ENCODE measurements around the gene THPO. TPM values are rescaled to one million over a fixed set of nuclear protein-coding genes. Genes with fewer than 3 reads are reported as not detected.

The THPO gene
- total RNA-seq, 1 experiment from 2014 or later = 1.1 TPM

DNA sequence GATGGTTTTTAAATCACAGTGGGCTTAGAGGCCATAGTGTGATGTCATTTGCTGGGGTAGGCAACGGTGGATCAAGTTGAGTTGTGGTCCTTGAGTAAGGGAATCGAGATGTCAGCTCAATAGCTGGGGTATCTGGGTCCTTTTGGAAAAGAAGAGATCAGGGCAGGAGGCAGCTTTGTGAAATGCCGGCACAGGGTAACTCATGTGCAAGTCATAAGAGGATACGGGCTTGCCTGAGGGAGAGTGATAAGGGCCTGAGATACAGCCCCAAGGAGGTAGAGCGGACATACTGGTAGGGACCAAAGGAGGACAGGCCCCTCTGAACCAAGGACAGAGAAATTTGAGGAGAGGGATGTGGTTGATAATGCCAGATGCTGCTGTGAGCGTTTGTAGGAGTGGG, 44.8 kb downstream of the THPO start:
- no peak for DNase-seq (ENCODE audit: low read depth, low spot score)
- in situ Hi-C loops (cut with HindIII; ENCODE audit: low pct_unique_long_range_greater_than_20kb, low sequenced_read_pairs) = no loop called here

DNA sequence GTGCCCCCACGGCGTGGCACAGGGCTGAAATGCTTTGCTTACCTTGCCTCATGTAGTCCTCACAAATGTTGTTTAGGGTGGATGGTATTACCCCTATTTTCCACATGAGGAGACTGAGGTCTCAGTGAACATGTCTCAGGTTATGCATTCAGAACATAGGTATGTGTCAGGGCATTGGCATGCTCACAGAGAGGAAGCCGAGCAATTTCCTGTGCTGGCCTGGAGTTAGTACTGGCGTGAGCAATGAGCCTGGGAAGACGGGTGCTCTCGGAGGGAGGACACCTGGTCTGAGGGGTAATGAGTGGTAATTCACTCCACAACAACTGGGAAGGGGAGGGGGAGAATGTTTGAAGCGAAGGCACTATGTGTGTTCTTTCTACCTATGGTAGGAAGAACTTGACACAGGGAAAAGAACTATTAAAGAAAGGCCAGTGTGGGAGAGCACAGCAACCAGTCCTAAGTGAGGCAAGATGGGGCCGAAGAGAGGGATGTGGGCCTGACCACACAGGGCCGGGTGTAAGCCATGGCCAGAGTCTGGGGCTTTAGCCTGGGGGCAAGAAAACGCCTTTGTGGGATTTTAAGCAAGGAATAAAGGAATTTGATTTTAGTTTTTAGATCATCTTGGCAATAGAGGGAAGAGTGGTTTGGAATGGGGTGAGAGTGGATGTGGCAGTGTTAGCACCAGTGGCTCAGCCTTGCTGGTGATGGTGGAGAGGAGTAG, 45.5 kb downstream of the THPO start:
- in situ Hi-C loops (cut with HindIII; ENCODE audit: low pct_unique_long_range_greater_than_20kb, low sequenced_read_pairs) = no loop called here

DNA sequence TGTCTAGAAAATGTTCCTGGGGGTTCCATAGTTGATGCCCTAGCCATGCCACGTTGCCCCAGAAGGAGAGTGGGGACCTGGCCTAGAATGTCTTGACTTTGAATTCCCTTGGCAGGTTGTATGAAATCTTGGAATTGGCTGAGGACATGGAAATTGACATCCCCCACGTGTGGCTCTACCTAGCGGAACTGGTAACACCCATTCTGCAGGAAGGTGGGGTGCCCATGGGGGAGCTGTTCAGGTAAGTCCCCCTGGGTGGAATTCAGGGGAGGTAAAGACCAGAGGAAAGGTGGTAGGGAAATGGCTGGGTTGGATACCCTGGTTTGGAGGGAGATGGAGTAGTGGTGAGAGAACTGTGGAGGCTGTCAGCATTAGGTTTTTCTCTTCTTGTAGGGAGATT, 49.5 kb downstream of the THPO start:
- no peak for DNase-seq (ENCODE audit: low read depth, low spot score)
- in situ Hi-C loops (cut with HindIII; ENCODE audit: low pct_unique_long_range_greater_than_20kb, low sequenced_read_pairs) = no loop called here

More for the DNA sequence above, 45.5 kb downstream of the THPO start:
- DNase-seq (ENCODE audit: low read depth, low spot score) = no peak

DNA sequence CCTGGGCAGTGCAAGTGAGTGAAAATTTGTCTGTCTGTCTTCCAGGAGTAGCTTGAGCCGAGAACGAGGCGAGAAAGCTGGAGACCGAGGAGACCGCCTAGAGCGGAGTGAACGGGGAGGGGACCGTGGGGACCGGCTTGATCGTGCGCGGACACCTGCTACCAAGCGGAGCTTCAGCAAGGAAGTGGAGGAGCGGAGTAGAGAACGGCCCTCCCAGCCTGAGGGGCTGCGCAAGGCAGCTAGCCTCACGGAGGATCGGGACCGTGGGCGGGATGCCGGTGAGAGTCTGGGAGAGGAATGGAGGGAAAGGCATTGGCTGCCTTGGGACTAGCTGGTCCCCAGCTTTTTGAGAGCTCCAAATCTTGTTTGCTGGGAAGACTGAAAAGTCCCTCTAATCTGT, 50.8 kb downstream of the THPO start:
- in situ Hi-C loops (cut with HindIII; ENCODE audit: low pct_unique_long_range_greater_than_20kb, low sequenced_read_pairs) = no loop called here
- DNase-seq (ENCODE audit: low read depth, low spot score) = no peak

DNA sequence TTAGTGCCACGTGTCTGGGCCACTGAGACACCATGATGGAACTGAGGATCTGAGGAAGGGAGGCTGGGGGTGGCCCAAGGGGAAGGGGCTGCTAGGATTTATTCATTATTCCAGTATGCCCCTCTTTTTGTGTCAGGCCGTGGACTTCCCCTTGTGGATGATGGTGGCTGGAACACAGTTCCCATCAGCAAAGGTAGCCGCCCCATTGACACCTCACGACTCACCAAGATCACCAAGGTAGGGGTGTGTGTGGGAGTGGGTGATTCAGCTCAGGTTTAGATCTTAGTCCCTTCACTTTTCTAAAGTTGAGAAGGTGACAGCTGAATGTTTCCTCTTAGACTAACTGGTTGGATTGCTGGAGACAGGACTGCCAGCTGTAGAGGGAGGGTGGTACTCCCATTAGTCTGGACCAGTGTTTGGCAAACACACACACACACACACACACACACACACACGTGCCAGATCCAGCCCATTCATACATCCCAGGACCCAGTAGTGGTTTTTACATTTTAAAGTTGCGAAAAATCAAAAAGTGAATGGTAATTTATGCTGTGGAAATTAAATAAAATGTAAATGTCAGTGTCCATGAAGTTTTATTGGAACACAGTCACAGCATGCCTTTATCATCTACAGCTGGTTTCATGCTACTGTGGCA, 52.2 kb downstream of the THPO start:
- no peak for DNase-seq (ENCODE audit: low read depth, low spot score)
- in situ Hi-C loops (cut with HindIII; ENCODE audit: low pct_unique_long_range_greater_than_20kb, low sequenced_read_pairs) = no loop called here

DNA sequence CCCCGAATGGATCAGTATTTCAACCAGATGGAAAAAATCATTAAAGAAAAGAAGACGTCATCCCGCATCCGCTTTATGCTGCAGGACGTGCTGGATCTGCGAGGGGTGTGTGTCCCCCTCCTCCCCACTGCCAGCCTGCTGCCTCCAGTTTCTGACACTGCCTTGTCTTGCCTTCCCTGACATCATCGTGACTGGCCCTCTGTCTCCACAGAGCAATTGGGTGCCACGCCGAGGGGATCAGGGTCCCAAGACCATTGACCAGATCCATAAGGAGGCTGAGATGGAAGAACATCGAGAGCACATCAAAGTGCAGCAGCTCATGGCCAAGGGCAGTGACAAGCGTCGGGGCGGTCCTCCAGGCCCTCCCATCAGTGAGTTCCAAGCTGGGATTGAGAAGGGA, 52.7 kb downstream of the THPO start:
- DNase-seq (ENCODE audit: low read depth, low spot score) = no peak
- in situ Hi-C loops (cut with HindIII; ENCODE audit: low pct_unique_long_range_greater_than_20kb, low sequenced_read_pairs) = no loop called here

DNA sequence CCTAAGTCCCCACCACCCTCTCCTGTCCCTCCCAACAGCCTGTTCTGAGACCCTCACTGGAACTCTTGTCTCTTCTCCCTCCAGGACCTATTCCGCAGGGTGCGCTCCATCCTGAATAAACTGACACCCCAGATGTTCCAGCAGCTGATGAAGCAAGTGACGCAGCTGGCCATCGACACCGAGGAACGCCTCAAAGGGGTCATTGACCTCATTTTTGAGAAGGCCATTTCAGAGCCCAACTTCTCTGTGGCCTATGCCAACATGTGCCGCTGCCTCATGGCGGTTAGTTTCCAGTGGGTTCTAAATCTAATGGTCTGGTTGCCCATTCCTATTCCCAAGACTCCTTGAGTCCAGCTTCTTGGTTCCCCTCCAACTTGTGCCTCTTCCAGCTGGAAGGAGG, 54.3 kb downstream of the THPO start:
- no peak for DNase-seq (ENCODE audit: low read depth, low spot score)
- in situ Hi-C loops (cut with HindIII; ENCODE audit: low pct_unique_long_range_greater_than_20kb, low sequenced_read_pairs) = no loop called here

DNA sequence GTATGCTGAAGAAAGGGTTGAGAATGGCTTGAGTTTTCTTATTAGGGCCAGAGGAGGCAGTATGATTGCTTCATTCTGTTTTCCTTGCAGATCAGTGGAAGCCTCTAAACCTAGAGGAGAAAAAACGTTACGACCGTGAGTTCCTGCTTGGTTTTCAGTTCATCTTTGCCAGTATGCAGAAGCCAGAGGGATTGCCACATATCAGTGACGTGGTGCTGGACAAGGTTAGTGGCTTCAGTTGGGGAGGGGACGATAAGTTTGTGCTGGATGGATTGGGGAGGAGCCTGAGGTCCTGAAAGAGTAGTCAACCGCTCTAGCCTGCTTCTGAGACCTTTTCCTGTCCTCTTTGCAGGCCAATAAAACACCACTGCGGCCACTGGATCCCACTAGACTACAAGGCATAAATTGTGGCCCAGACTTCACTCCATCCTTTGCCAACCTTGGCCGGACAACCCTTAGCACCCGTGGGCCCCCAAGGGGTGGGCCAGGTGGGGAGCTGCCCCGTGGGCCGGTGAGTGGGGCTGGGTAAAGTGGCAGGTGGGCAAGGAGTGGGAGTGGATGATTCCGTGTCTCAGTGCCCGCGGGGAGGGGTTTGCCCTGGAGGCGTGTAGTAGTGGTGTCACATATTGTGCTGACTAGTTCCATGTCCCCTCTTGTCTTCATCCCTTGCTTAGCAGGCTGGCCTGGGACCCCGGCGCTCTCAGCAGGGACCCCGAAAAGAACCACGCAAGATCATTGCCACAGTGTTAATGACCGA, 55.1 kb downstream of the THPO start:
- DNase-seq (ENCODE audit: low read depth, low spot score) = no peak
- in situ Hi-C loops (cut with HindIII; ENCODE audit: low pct_unique_long_range_greater_than_20kb, low sequenced_read_pairs) = no loop called here

Small RNA genes within 50 kb of the gene (small RNA-seq; reads per million reads assigned to genes)
- 29.4 to 600 reads per million in 2 experiments for gene SNORD66

Other genes with a start within 250 kb of the THPO start
- gene EIF2B5, start 242.8 kb downstream of the THPO start, total RNA-seq (2014; rRNA removed; shearing (Covaris generic)) = 62.6 and 66.4 TPM in 2 replicates
- 29.1 and 32.0 TPM in 2 replicates for gene DVL3, start 222.8 kb downstream of the THPO start, total RNA-seq (2014; rRNA removed; shearing (Covaris generic))
- gene AP2M1, start 203.4 kb downstream of the THPO start, total RNA-seq (2014; rRNA removed; shearing (Covaris generic)) = 353 and 355 TPM in 2 replicates
- 24.7 and 32.2 TPM in 2 replicates for gene ABCF3, start 192.0 kb downstream of the THPO start, total RNA-seq (2014; rRNA removed; shearing (Covaris generic))
- not detected in 2 replicates for gene VWA5B2, start 148.6 kb downstream of the THPO start, total RNA-seq (2014; rRNA removed; shearing (Covaris generic))
- gene ALG3, start 129.2 kb downstream of the THPO start, total RNA-seq (2014; rRNA removed; shearing (Covaris generic)) = 96.6 and 100 TPM in 2 replicates
- 16.0 and 16.5 TPM in 2 replicates for gene EEF1AKMT4, start 128.5 kb downstream of the THPO start, total RNA-seq (2014; rRNA removed; shearing (Covaris generic))
- 0.35 and 0.77 TPM in 2 replicates for gene CAMK2N2, start 116.7 kb downstream of the THPO start, total RNA-seq (2014; rRNA removed; shearing (Covaris generic))
- gene ECE2, start 102.2 kb downstream of the THPO start, total RNA-seq (2014; rRNA removed; shearing (Covaris generic)) = not detected in 2 replicates
- 423 and 430 TPM in 2 replicates for gene PSMD2, start 79.0 kb downstream of the THPO start, total RNA-seq (2014; rRNA removed; shearing (Covaris generic))
- 211 and 237 TPM in 2 replicates for gene EIF4G1, start 63.6 kb downstream of the THPO start, total RNA-seq (2014; rRNA removed; shearing (Covaris generic))
- gene FAM131A, start 40.6 kb downstream of the THPO start, total RNA-seq (2014; rRNA removed; shearing (Covaris generic)) = 17.7 and 19.5 TPM in 2 replicates
- 5.7 and 5.9 TPM in 2 replicates for gene CLCN2, start 16.6 kb downstream of the THPO start, total RNA-seq (2014; rRNA removed; shearing (Covaris generic))
- 131 and 144 TPM in 2 replicates for gene POLR2H, start 16.5 kb downstream of the THPO start, total RNA-seq (2014; rRNA removed; shearing (Covaris generic))
- gene CHRD, start 1.8 kb upstream of the THPO start, total RNA-seq (2014; rRNA removed; shearing (Covaris generic)) = 2.8 and 2.9 TPM in 2 replicates
- gene EPHB3, start 183.6 kb upstream of the THPO start, total RNA-seq (2014; rRNA removed; shearing (Covaris generic)) = 0.37 and 0.67 TPM in 2 replicates